CD8-positive, alpha-beta memory T cell (primary cell): ENCODE data around the gene CATSPERZ. TPM values are rescaled to one million over a fixed set of nuclear protein-coding genes. Genes with fewer than 3 reads are reported as not detected.

Source experiments
- CTCF ChIA-PET: fragments of 350-600 bp; sonication (Branson Sonifier 250); formaldehyde crosslinking; loops from one replicate; lab custom pipeline; 2021; ENCODE audit warnings: antibody characterized with exemption; lab: Charles Lee
- POLR2A ChIA-PET: fragments of 350-600 bp; sonication (Branson Sonifier 250); formaldehyde crosslinking; loops from one replicate; lab custom pipeline; 2021; ENCODE audit warnings: antibody characterized with exemption; lab: Charles Lee
- DNase-seq, 5 donors: peaks; one replicate each; pipeline versions ENCODE4 v3.0.0 to v3.0.0-alpha.2; 2020 to 2022; ENCODE audit warnings: mixed read lengths in 1 of 5
- H3K27ac ChIP-seq: one replicate; pipeline ENCODE4 v1.7.0; 2013; ENCODE audit warnings: low read depth, mild to moderate bottlenecking, low read length, moderate library complexity
- H3K27me3 ChIP-seq: 2 replicates; pipeline ENCODE4 v1.7.0; 2013; ENCODE audit warnings: low read length, mild to moderate bottlenecking; ENCODE audit not compliant: insufficient read depth, poor library complexity, severe bottlenecking
- H3K36me3 ChIP-seq: 2 replicates; pipeline ENCODE4 v1.7.0; 2013; ENCODE audit warnings: mild to moderate bottlenecking, low read length, moderate library complexity; ENCODE audit not compliant: insufficient read depth
- H3K4me1 ChIP-seq: 2 replicates; pipeline ENCODE4 v1.7.0; 2013; ENCODE audit warnings: mild to moderate bottlenecking, low read length, moderate library complexity; ENCODE audit not compliant: insufficient read depth
- H3K4me3 ChIP-seq: 2 replicates; pipeline ENCODE4 v1.7.0; 2013; ENCODE audit warnings: mild to moderate bottlenecking, low read length
- H3K9me3 ChIP-seq: 2 replicates; pipeline ENCODE4 v1.7.0; 2013; ENCODE audit warnings: mild to moderate bottlenecking, low read length
- H3K27ac Mint-ChIP-seq, 8 donors: one replicate each; pipeline ENCODE4 v1.8.0; 2020 to 2021; ENCODE audit warnings: mixed read lengths in 8 of 8, mild to moderate bottlenecking in 6 of 8, inconsistent platforms in 3 of 8, moderate library complexity in 3 of 8
- H3K27me3 Mint-ChIP-seq, 2 donors: one replicate each; pipeline ENCODE4 v1.8.0; 2020 to 2021; ENCODE audit warnings: mixed read lengths in 2 of 2, mild to moderate bottlenecking in 1 of 2, moderate library complexity in 1 of 2
- H3K36me3 Mint-ChIP-seq, 3 donors: one replicate each; pipeline ENCODE4 v1.8.0; 2020 to 2021; ENCODE audit warnings: mixed read lengths in 3 of 3, inconsistent platforms in 1 of 3, mild to moderate bottlenecking in 1 of 3
- H3K4me1 Mint-ChIP-seq, 3 donors: one replicate each; pipeline ENCODE4 v1.8.0; 2020 to 2021; ENCODE audit warnings: mixed read lengths in 3 of 3, inconsistent platforms in 1 of 3, mild to moderate bottlenecking in 1 of 3
- H3K4me3 Mint-ChIP-seq, 7 donors: one replicate each; pipeline ENCODE4 v1.8.0; 2020 to 2021; ENCODE audit warnings: mixed read lengths in 7 of 7, mild to moderate bottlenecking in 6 of 7, moderate library complexity in 4 of 7, inconsistent platforms in 2 of 7
- H3K9me3 Mint-ChIP-seq, 5 donors: one replicate each; pipeline ENCODE4 v1.8.0; 2020 to 2022; ENCODE audit warnings: mixed read lengths in 5 of 5, mild to moderate bottlenecking in 3 of 5, moderate library complexity in 2 of 5, inconsistent platforms in 1 of 5
- polyA plus RNA-seq: library from polyadenylated mRNA; unstranded; fragments of 300-500 nt; fragmentation: Illumina TruSeq; gene quantifications from one replicate; pipeline ENCODE4 v1.2.3, GENCODE V29; 2021
- total RNA-seq, 2 experiments: library from RNA; stranded (reverse); gene quantifications; one replicate each; pipeline ENCODE4 v1.2.3, GENCODE V29; 2021

CATSPERZ gene
- total and polyA plus RNA-seq, 3 experiments from 2014 or later = not detected

- DNase-seq = no peak
- POLR2A ChIA-PET = interaction anchor here (0.8 kb wide), 1 partner anchor 13 kb away, joined by 3 read pairs; no protein-coding TSS in a partner anchor
- H3K4me3 Mint-ChIP-seq = no peak overlapping the region
Measured at GRCh38 chr11:64343767-64344559, 43.8 kb downstream of the CATSPERZ start.

GRCh38 chr11:64344787-64345186 is 44.6 kb downstream of the CATSPERZ start:
- Histone ChIP-seq H3K36me3 (peaks cover 7% of the 10 kb centered on the region), H3K4me3 (no peak overlapping the region), H3K27me3 (no peaks in the 10 kb centered on the region), H3K9me3 (no peaks in the 10 kb centered on the region), H3K4me1 (peaks cover 20% of the 10 kb centered on the region), H3K27ac (no peak overlapping the region)
- H3K27ac Mint-ChIP-seq = peak overlapping the region in 1 of 8 donors; percentile 37
- no peak overlapping the region for H3K4me3 Mint-ChIP-seq
- peaks cover 0 to 46% (median 5%) of the 10 kb centered on the region in 3 donors for H3K36me3 Mint-ChIP-seq
- peaks cover 17 to 36% (median 20%) of the 10 kb centered on the region in 3 donors for H3K4me1 Mint-ChIP-seq
- DNase-seq = no peak
- ChIA-PET POLR2A (interaction anchor here (0.8 kb wide), 1 partner anchor 13 kb away, joined by 3 read pairs; no protein-coding TSS in a partner anchor), CTCF (interaction anchor here (1.1 to 1.6 kb wide), 2 partner anchors 11 to 27 kb away, joined by 4 to 5 read pairs; partner anchors contain the start of genes PRDX5 and TRMT112)
- H3K27me3 Mint-ChIP-seq = peaks cover 0 to 2% of the 10 kb centered on the region in 2 donors
- H3K9me3 Mint-ChIP-seq = no peaks in the 10 kb centered on the region

More at GRCh38 chr11:64343767-64344559, 43.8 kb downstream of the CATSPERZ start:
- CTCF ChIA-PET = interaction anchor here (1.1 to 6.7 kb wide), 3 partner anchors 12 to 27 kb away, joined by 4 to 42 read pairs (median 5); partner anchors contain the start of genes PRDX5 and TRMT112
- Histone ChIP-seq H3K4me3 (no peak overlapping the region), H3K27ac (no peak overlapping the region), H3K9me3 (no peaks in the 10 kb centered on the region), H3K27me3 (no peaks in the 10 kb centered on the region), H3K36me3 (peaks cover 7% of the 10 kb centered on the region), H3K4me1 (peaks cover 29% of the 10 kb centered on the region)
- peaks cover 0 to 45% (median 5%) of the 10 kb centered on the region in 3 donors for H3K36me3 Mint-ChIP-seq
- peaks cover 26 to 45% (median 29%) of the 10 kb centered on the region in 3 donors for H3K4me1 Mint-ChIP-seq
- H3K27me3 Mint-ChIP-seq = peaks cover 0 to 2% of the 10 kb centered on the region in 2 donors
- H3K9me3 Mint-ChIP-seq = no peaks in the 10 kb centered on the region
- H3K27ac Mint-ChIP-seq = no peak overlapping the region

- H3K27ac Mint-ChIP-seq = peak overlapping the region in 3 of 8 donors; percentile 33 to 60 (median 50)
Measured at GRCh38 chr11:64347193-64347867, 47.2 kb downstream of the CATSPERZ start.

GRCh38 chr11:64348383-64349024 is 48.3 kb downstream of the CATSPERZ start:
- H3K27me3 Mint-ChIP-seq = no peaks in the 10 kb centered on the region
- no peaks in the 10 kb centered on the region for H3K9me3 Mint-ChIP-seq
- H3K36me3 Mint-ChIP-seq = peaks cover 0 to 44% (median 5%) of the 10 kb centered on the region in 3 donors
- Histone ChIP-seq H3K4me1 (no peaks in the 10 kb centered on the region), H3K4me3 (no peak overlapping the region), H3K9me3 (no peaks in the 10 kb centered on the region), H3K27ac (no peak overlapping the region), H3K36me3 (peaks cover 2% of the 10 kb centered on the region), H3K27me3 (no peaks in the 10 kb centered on the region)
- CTCF ChIA-PET = interaction anchor here (0.7 kb wide), 1 partner anchor 17 kb away, joined by 3 read pairs; no protein-coding TSS in a partner anchor
- H3K4me3 Mint-ChIP-seq = no peak overlapping the region
- POLR2A ChIA-PET = no interaction called here
- no peak for DNase-seq
- peaks cover 4 to 8% (median 5%) of the 10 kb centered on the region in 3 donors for H3K4me1 Mint-ChIP-seq
- H3K27ac Mint-ChIP-seq = no peak overlapping the region

More at GRCh38 chr11:64347193-64347867, 47.2 kb downstream of the CATSPERZ start:
- H3K4me1 Mint-ChIP-seq = peaks cover 4 to 13% (median 8%) of the 10 kb centered on the region in 3 donors
- ChIA-PET POLR2A (no interaction called here), CTCF (no interaction called here)
- peaks cover 1% of the 10 kb centered on the region for H3K4me1 ChIP-seq
- H3K4me3 Mint-ChIP-seq = no peak overlapping the region
- H3K36me3 ChIP-seq = peaks cover 7% of the 10 kb centered on the region
- DNase-seq = no peak
- peaks cover 0 to 2% of the 10 kb centered on the region in 2 donors for H3K27me3 Mint-ChIP-seq
- H3K9me3 ChIP-seq = no peaks in the 10 kb centered on the region
- peaks cover 0 to 49% (median 5%) of the 10 kb centered on the region in 3 donors for H3K36me3 Mint-ChIP-seq
- H3K4me3 ChIP-seq = no peak overlapping the region
- H3K27me3 ChIP-seq = no peaks in the 10 kb centered on the region
- no peaks in the 10 kb centered on the region for H3K9me3 Mint-ChIP-seq
- H3K27ac ChIP-seq = no peak overlapping the region

- Histone ChIP-seq H3K4me1 (no peaks in the 10 kb centered on the region), H3K4me3 (no peak overlapping the region), H3K27me3 (no peaks in the 10 kb centered on the region), H3K27ac (no peak overlapping the region), H3K9me3 (no peaks in the 10 kb centered on the region), H3K36me3 (no peaks in the 10 kb centered on the region)
- no peak for DNase-seq
- H3K4me3 Mint-ChIP-seq = no peak overlapping the region
- H3K36me3 Mint-ChIP-seq = peaks cover 0 to 44% (median 5%) of the 10 kb centered on the region in 3 donors
- peaks cover 4 to 8% (median 5%) of the 10 kb centered on the region in 3 donors for H3K4me1 Mint-ChIP-seq
- no peaks in the 10 kb centered on the region for H3K27me3 Mint-ChIP-seq
- no peaks in the 10 kb centered on the region for H3K9me3 Mint-ChIP-seq
- ChIA-PET CTCF (interaction anchor here (0.6 to 0.7 kb wide), 2 partner anchors 18 to 39 kb away, joined by 3 read pairs; no protein-coding TSS in a partner anchor), POLR2A (no interaction called here)
- no peak overlapping the region for H3K27ac Mint-ChIP-seq
Measured at GRCh38 chr11:64349025-64349387, 48.8 kb downstream of the CATSPERZ start.

GRCh38 chr11:64349404-64349803 is 49.2 kb downstream of the CATSPERZ start:
- no peak overlapping the region for H3K27ac ChIP-seq
- peak overlapping the region in 1 of 8 donors; percentile 52 for H3K27ac Mint-ChIP-seq
- no peaks in the 10 kb centered on the region for H3K9me3 Mint-ChIP-seq
- peaks cover 4 to 8% (median 5%) of the 10 kb centered on the region in 3 donors for H3K4me1 Mint-ChIP-seq
- H3K4me3 Mint-ChIP-seq = no peak overlapping the region
- no peaks in the 10 kb centered on the region for H3K27me3 Mint-ChIP-seq
- H3K4me1 ChIP-seq = no peaks in the 10 kb centered on the region
- H3K9me3 ChIP-seq = no peaks in the 10 kb centered on the region
- H3K36me3 ChIP-seq = no peaks in the 10 kb centered on the region
- peaks cover 0 to 42% (median 5%) of the 10 kb centered on the region in 3 donors for H3K36me3 Mint-ChIP-seq
- H3K4me3 ChIP-seq = no peak overlapping the region
- ChIA-PET CTCF (interaction anchor here (0.6 to 1.8 kb wide), 2 partner anchors 32 to 39 kb away, joined by 3 to 4 read pairs; partner anchors contain the start of genes PRDX5 and TRMT112), POLR2A (no interaction called here)
- no peaks in the 10 kb centered on the region for H3K27me3 ChIP-seq
- DNase-seq = no peak

GRCh38 chr11:64351136-64351631 is 51.0 kb downstream of the CATSPERZ start:
- DNase-seq = no peak
- no peak overlapping the region for H3K4me3 ChIP-seq
- Mint-ChIP-seq H3K27ac (no peak overlapping the region), H3K4me1 (peaks cover 0 to 4% (median 4%) of the 10 kb centered on the region in 3 donors), H3K4me3 (no peak overlapping the region), H3K9me3 (no peaks in the 10 kb centered on the region), H3K36me3 (peaks cover 0 to 32% (median 3%) of the 10 kb centered on the region in 3 donors), H3K27me3 (no peaks in the 10 kb centered on the region)
- no peaks in the 10 kb centered on the region for H3K9me3 ChIP-seq
- CTCF ChIA-PET = interaction anchor here (1.8 kb wide), 1 partner anchor 34 kb away, joined by 4 read pairs; the partner anchor contains the start of genes PRDX5 and TRMT112
- no peaks in the 10 kb centered on the region for H3K4me1 ChIP-seq
- no peaks in the 10 kb centered on the region for H3K27me3 ChIP-seq
- H3K36me3 ChIP-seq = no peaks in the 10 kb centered on the region
- POLR2A ChIA-PET = no interaction called here
- no peak overlapping the region for H3K27ac ChIP-seq
